ENCODE results near the gene CAV2. TPM values are rescaled to one million over a fixed set of nuclear protein-coding genes. Genes with fewer than 3 reads are reported as not detected.
A peak's percentile ranks its signal among the peaks of the same experiment; 100 is the strongest.

Gene CAV2
- total and polyA plus RNA-seq, 9 of the 15 experiments (the other 6 are each of a cell fraction or from before 2014, with no cell fraction given), result 16.1 to 137 (median 38.3) TPM

DNA sequence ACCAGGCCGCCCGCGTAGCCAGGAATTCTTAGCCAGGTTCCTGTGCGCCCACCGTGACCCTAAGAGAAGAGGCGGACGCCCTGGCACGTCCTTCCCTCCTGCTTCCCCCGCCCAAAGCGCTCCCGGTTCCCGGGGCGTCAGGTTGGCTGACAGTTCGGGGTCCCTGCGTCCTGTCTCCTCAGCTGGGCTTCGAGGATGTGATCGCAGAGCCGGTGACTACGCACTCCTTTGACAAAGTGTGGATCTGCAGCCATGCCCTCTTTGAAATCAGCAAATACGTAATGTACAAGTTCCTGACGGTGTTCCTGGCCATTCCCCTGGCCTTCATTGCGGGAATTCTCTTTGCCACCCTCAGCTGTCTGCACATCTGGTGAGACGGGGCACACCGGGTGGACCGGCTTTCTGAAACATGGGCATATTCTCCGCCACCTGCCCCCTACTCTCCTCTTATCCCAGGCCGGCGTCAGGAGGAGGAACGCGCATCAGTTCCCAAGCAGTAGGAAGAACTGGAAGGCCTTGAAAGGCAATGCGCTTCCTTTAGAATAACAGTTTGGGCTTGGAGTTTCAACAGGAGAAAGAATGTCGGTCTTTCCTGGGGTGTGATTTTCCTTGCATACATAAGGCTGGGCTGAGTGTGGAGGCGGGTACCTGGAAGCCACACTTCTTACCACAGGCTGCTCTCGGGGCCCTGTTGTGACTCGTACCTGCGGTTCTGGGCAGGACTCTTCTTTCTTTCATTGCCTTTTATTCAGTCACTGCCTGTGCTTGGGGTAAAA lies 728 bp downstream of the CAV2 start (continued):
- TF ChIP-seq ETS2 (tag; IDR thresholded peaks at IDR 0.05; ENCODE audit: borderline replicate concordance, poor library complexity, severe bottlenecking) (no peak), SMARCA4 (IDR thresholded peaks at IDR 0.05) (no peak), TEAD1 (CRISPR knock-in tag; IDR thresholded peaks at IDR 0.05) (no peak), GATAD2B (IDR thresholded peaks at IDR 0.05; ENCODE audit: borderline replicate concordance) (no peak), PURB (CRISPR knock-in tag; IDR thresholded peaks at IDR 0.05; ENCODE audit: low read depth) (no peak), DNMT1 (IDR thresholded peaks at IDR 0.05) (no peak), MECOM (CRISPR knock-in tag; IDR thresholded peaks at IDR 0.05) (no peak), ZBTB7A (IDR thresholded peaks at IDR 0.05; ENCODE audit: borderline replicate concordance, control insufficient read depth, low read depth, low read length) (no peak), ZNF23 (CRISPR knock-in tag; IDR thresholded peaks at IDR 0.05) (peak; percentile 57; the same call in 1 of the 2 replicates)
- TF ChIP-seq, protein P1, sequence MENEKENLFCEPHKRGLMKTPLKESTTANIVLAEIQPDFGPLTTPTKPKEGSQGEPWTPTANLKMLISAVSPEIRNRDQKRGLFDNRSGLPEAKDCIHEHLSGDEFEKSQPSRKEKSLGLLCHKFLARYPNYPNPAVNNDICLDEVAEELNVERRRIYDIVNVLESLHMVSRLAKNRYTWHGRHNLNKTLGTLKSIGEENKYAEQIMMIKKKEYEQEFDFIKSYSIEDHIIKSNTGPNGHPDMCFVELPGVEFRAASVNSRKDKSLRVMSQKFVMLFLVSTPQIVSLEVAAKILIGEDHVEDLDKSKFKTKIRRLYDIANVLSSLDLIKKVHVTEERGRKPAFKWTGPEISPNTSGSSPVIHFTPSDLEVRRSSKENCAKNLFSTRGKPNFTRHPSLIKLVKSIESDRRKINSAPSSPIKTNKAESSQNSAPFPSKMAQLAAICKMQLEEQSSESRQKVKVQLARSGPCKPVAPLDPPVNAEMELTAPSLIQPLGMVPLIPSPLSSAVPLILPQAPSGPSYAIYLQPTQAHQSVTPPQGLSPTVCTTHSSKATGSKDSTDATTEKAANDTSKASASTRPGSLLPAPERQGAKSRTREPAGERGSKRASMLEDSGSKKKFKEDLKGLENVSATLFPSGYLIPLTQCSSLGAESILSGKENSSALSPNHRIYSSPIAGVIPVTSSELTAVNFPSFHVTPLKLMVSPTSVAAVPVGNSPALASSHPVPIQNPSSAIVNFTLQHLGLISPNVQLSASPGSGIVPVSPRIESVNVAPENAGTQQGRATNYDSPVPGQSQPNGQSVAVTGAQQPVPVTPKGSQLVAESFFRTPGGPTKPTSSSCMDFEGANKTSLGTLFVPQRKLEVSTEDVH (IDR thresholded peaks at IDR 0.05; ENCODE audit: low read depth, partially characterized antibody), result no peak
- TF ChIP-seq, protein P2, sequence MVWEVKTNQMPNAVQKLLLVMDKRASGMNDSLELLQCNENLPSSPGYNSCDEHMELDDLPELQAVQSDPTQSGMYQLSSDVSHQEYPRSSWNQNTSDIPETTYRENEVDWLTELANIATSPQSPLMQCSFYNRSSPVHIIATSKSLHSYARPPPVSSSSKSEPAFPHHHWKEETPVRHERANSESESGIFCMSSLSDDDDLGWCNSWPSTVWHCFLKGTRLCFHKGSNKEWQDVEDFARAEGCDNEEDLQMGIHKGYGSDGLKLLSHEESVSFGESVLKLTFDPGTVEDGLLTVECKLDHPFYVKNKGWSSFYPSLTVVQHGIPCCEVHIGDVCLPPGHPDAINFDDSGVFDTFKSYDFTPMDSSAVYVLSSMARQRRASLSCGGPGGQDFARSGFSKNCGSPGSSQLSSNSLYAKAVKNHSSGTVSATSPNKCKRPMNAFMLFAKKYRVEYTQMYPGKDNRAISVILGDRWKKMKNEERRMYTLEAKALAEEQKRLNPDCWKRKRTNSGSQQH (CRISPR knock-in tag; IDR thresholded peaks at IDR 0.05), result no peak
- TF ChIP-seq, protein P3, sequence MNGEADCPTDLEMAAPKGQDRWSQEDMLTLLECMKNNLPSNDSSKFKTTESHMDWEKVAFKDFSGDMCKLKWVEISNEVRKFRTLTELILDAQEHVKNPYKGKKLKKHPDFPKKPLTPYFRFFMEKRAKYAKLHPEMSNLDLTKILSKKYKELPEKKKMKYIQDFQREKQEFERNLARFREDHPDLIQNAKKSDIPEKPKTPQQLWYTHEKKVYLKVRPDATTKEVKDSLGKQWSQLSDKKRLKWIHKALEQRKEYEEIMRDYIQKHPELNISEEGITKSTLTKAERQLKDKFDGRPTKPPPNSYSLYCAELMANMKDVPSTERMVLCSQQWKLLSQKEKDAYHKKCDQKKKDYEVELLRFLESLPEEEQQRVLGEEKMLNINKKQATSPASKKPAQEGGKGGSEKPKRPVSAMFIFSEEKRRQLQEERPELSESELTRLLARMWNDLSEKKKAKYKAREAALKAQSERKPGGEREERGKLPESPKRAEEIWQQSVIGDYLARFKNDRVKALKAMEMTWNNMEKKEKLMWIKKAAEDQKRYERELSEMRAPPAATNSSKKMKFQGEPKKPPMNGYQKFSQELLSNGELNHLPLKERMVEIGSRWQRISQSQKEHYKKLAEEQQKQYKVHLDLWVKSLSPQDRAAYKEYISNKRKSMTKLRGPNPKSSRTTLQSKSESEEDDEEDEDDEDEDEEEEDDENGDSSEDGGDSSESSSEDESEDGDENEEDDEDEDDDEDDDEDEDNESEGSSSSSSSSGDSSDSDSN (IDR thresholded peaks at IDR 0.05; ENCODE audit: borderline replicate concordance in 1 of 2, low read depth in 2 of 2, low read length in 2 of 2), result 0 out of 4 replicates have a peak, but pooled peaks of 1 of the 2 experiments have one; percentile 30
- TF ChIP-seq, protein P4, sequence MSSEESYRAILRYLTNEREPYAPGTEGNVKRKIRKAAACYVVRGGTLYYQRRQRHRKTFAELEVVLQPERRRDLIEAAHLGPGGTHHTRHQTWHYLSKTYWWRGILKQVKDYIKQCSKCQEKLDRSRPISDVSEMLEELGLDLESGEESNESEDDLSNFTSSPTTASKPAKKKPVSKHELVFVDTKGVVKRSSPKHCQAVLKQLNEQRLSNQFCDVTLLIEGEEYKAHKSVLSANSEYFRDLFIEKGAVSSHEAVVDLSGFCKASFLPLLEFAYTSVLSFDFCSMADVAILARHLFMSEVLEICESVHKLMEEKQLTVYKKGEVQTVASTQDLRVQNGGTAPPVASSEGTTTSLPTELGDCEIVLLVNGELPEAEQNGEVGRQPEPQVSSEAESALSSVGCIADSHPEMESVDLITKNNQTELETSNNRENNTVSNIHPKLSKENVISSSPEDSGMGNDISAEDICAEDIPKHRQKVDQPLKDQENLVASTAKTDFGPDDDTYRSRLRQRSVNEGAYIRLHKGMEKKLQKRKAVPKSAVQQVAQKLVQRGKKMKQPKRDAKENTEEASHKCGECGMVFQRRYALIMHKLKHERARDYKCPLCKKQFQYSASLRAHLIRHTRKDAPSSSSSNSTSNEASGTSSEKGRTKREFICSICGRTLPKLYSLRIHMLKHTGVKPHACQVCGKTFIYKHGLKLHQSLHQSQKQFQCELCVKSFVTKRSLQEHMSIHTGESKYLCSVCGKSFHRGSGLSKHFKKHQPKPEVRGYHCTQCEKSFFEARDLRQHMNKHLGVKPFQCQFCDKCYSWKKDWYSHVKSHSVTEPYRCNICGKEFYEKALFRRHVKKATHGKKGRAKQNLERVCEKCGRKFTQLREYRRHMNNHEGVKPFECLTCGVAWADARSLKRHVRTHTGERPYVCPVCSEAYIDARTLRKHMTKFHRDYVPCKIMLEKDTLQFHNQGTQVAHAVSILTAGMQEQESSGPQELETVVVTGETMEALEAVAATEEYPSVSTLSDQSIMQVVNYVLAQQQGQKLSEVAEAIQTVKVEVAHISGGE (CRISPR knock-in tag; IDR thresholded peaks at IDR 0.05), result 0 out of 6 replicates have a peak, but pooled peaks of 1 of the 3 experiments have one; percentile 2

All from K562 (cell line).